Vagina (tissue), 2 donors: ENCODE measurements around the gene BDH1. TPM values are rescaled to one million over a fixed set of nuclear protein-coding genes. Genes with fewer than 3 reads are reported as not detected.

Source experiments
- DNase-seq, 2 donors: peaks; one replicate each; pipeline ENCODE4 v3.0.0-alpha.2; 2017; ENCODE audit errors: extremely low spot score in 2 of 2
- H3K27ac ChIP-seq: fragments of 200-600 bp; sonication (generic); one replicate; pipeline ENCODE4 v1.5.1; 2019
- H3K27me3 ChIP-seq: fragments of 200-600 bp; sonication (generic); one replicate; pipeline ENCODE4 v1.5.1; 2019
- H3K36me3 ChIP-seq, 2 donors: fragments of 200-600 bp; sonication (generic); one replicate each; pipeline ENCODE4 v1.5.1; 2017 to 2019
- H3K4me1 ChIP-seq: fragments of 200-600 bp; sonication (generic); one replicate; pipeline ENCODE4 v1.5.1; 2019
- H3K4me3 ChIP-seq, 2 donors: fragments of 200-600 bp; sonication (generic); 1 replicate in 1 of 2; 2 replicates in 1 of 2; pipeline ENCODE4 v1.5.1; 2016 to 2019
- H3K9me3 ChIP-seq: fragments of 200-600 bp; sonication (generic); one replicate; pipeline ENCODE4 v1.5.1; 2019
- POLR2A ChIP-seq, 2 donors: fragments of 450-650 bp; IDR thresholded peaks; one replicate each; pipeline ENCODE4 v1.6.1; 2017; ENCODE audit warnings: antibody characterized with exemption in 2 of 2, mild to moderate bottlenecking in 2 of 2, moderate library complexity in 2 of 2
- POLR2AphosphoS5 ChIP-seq, 2 donors: sonication (generic); formaldehyde crosslinking; IDR thresholded peaks; one replicate each; pipeline ENCODE4 v1.9.0; 2017; ENCODE audit warnings: antibody characterized with exemption in 2 of 2, mild to moderate bottlenecking in 2 of 2, low read depth in 1 of 2; ENCODE audit not compliant: insufficient read depth in 1 of 2
- intact Hi-C: fragments of 100-400 bp; cut with DNase I; formaldehyde crosslinking; loops from one replicate; pipeline ENCODE4 v1.15.1; 2023
- total RNA-seq: library from RNA; depleted of rRNA; stranded (reverse); fragments of >200 nt; gene quantifications from one replicate; pipeline ENCODE4 v1.2.3, GENCODE V29; 2016
- TF ChIP-seq, protein P1 (sequence below), 3 experiments: fragments of 450-650 bp in 2 of 3; fragments of 200-600 bp in 1 of 3; sonication (generic) in 1 of 3; IDR thresholded peaks; one replicate each; pipeline ENCODE4 v1.5.1; 2017 to 2019; ENCODE audit warnings: antibody characterized with exemption in 3 of 3, mild to moderate bottlenecking in 2 of 3, moderate library complexity in 2 of 3

Gene BDH1
- total RNA-seq, 1 donor from 2014 or later, result 30.2 TPM

DNA sequence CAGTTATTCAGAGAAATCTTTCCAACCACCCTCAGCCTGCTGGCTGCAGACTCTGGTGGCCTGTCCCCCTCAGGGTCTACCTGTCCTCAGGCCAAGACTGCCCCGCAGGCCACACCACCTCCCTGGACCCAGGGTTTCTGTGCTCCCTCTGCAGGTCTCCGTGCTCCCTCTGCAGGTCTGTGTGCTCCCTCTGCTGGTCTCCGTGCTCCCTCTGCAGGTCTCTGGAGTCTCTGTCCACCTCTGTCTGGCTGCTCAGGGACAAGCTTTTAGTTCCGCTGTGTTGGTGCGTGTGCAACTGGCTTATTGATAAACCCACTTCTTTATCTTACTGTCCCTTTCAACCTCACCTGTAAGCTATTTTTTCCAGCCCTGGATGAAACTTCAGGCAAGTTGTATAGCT is 30.1 kb downstream of the BDH1 start:
- Histone ChIP-seq H3K27me3 (no peaks in the 10 kb centered on the region), H3K4me1 (peaks cover 31% of the 10 kb centered on the region), H3K4me3 (no peak overlapping the region), H3K27ac (no peak overlapping the region), H3K36me3 (no peaks in the 10 kb centered on the region), H3K9me3 (no peaks in the 10 kb centered on the region)
- no peak for DNase-seq
- TF ChIP-seq, protein P1, sequence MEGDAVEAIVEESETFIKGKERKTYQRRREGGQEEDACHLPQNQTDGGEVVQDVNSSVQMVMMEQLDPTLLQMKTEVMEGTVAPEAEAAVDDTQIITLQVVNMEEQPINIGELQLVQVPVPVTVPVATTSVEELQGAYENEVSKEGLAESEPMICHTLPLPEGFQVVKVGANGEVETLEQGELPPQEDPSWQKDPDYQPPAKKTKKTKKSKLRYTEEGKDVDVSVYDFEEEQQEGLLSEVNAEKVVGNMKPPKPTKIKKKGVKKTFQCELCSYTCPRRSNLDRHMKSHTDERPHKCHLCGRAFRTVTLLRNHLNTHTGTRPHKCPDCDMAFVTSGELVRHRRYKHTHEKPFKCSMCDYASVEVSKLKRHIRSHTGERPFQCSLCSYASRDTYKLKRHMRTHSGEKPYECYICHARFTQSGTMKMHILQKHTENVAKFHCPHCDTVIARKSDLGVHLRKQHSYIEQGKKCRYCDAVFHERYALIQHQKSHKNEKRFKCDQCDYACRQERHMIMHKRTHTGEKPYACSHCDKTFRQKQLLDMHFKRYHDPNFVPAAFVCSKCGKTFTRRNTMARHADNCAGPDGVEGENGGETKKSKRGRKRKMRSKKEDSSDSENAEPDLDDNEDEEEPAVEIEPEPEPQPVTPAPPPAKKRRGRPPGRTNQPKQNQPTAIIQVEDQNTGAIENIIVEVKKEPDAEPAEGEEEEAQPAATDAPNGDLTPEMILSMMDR (IDR thresholded peaks at IDR 0.05), result no peak
- no peak for TF ChIP-seq POLR2A (IDR thresholded peaks at IDR 0.05)
- no peak for TF ChIP-seq POLR2AphosphoS5 (IDR thresholded peaks at IDR 0.05; ENCODE audit: insufficient read depth in 1 of 2, low read depth in 1 of 2)
- intact Hi-C loops, result no loop called here

DNA sequence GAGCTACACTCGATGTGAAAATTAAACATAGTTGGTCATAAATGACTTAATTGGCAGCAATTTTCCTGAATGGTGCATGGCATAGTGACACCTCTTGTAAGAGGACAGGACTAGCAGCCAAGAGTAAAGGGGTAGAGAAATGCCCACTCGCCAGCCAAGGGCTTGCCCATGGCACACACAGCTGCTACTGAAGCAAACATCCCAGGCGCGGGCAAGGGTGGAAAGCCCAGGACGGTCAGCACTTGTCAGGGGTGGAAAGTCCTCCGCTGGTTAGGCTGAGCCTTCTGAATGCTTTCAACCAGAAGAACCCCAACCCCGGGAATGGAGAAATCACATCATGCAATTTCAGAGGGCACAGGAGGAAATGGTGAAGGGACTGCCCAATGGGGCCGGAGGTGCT is 31.6 kb downstream of the BDH1 start:
- H3K27me3 ChIP-seq, result no peaks in the 10 kb centered on the region
- DNase-seq, result no peak
- TF ChIP-seq POLR2A (IDR thresholded peaks at IDR 0.05), result no peak
- TF ChIP-seq, protein P1 (IDR thresholded peaks at IDR 0.05), result no peak
- TF ChIP-seq POLR2AphosphoS5 (IDR thresholded peaks at IDR 0.05; ENCODE audit: insufficient read depth in 1 of 2, low read depth in 1 of 2), result no peak
- H3K4me3 ChIP-seq, result no peak overlapping the region
- H3K9me3 ChIP-seq, result no peaks in the 10 kb centered on the region
- H3K4me1 ChIP-seq, result peaks cover 34% of the 10 kb centered on the region
- no peaks in the 10 kb centered on the region for H3K36me3 ChIP-seq
- no peak overlapping the region for H3K27ac ChIP-seq
- intact Hi-C loops, result no loop called here

DNA sequence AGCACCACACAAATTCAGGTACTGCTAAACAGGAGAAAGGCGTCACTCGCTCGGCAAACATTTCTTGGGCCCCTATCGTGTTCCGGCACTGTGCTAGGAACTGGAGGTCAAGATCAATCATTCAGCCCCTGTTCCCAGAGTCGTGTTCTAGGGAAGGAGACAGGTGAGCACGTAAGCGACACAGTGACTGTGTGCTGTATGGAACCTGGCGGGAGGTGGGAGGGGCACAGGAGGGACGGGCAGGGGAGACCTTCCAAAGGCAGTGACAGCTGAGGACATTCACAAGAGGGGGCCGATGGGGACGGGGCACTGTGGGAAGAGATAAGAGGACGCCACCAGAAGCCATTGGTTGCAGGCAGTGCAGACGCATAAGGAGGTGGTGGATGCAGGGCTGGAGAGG is 32.2 kb downstream of the BDH1 start:
- H3K9me3 ChIP-seq, result no peaks in the 10 kb centered on the region
- H3K4me1 ChIP-seq, result peaks cover 34% of the 10 kb centered on the region
- no peaks in the 10 kb centered on the region for H3K36me3 ChIP-seq
- no peak overlapping the region for H3K4me3 ChIP-seq
- no peaks in the 10 kb centered on the region for H3K27me3 ChIP-seq
- no peak overlapping the region for H3K27ac ChIP-seq
- no peak for TF ChIP-seq POLR2A (IDR thresholded peaks at IDR 0.05)
- TF ChIP-seq, protein P1 (IDR thresholded peaks at IDR 0.05), result no peak
- no peak for TF ChIP-seq POLR2AphosphoS5 (IDR thresholded peaks at IDR 0.05; ENCODE audit: insufficient read depth in 1 of 2, low read depth in 1 of 2)
- no peak for DNase-seq
- intact Hi-C loops, result no loop called here

DNA sequence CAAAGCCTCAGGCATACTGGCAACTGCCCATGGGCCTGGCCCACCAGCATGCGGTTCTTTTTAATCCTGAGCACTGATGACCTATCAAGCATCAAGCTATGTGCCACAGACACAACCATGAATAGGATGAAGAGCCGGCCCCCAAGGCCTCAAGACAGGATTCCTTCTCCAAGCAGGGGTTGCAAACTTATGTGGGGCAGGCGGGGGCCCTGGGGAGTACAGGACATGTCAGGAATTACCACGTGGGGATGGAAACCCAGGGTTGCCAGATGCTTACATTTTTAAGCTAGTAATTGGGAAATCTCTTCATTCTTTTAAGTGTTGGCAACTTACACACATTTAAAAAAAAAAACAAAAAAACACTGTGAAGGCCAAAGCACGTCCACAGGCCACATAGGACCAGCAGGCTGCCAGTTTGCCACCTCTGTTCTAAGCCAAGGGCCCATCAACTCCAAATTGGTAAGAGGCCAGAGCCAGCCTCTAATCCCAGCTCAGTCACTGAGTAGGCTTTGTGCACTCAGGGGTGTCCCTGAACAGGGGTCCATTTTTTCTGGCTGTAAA is 32.8 kb downstream of the BDH1 start:
- no peak for DNase-seq
- H3K36me3 ChIP-seq, result no peaks in the 10 kb centered on the region
- TF ChIP-seq POLR2A (IDR thresholded peaks at IDR 0.05) (no peak), POLR2AphosphoS5 (IDR thresholded peaks at IDR 0.05; ENCODE audit: insufficient read depth in 1 of 2, low read depth in 1 of 2) (no peak)
- TF ChIP-seq, protein P1 (IDR thresholded peaks at IDR 0.05), result no peak

DNA sequence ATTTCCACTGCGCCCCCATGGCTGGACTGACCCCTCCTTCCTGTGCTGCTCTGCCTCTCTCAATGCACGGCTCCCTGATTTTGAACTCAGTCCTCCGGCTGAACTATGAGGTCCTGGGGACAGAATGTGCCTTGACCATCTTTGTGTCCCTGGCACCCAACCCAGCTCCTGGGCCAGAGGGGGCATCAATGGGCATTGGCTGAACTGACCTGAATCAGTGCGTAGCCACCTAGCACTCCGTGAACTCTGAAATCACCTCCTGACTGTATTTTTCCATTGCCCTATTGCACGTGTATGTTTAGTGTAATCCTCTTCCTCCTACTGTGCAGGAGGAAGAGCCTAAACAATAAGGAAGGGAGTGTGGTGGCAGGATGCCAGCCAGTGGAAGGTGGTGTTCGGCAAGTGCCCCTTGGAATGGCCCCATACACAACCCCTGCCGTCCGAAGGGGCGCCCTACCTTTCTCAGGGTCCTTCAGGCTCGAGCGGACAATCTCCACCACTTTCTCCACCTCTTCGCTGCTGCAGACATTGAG is 33.5 kb downstream of the BDH1 start:
- Histone ChIP-seq H3K36me3 (no peaks in the 10 kb centered on the region), H3K4me1 (peaks cover 34% of the 10 kb centered on the region), H3K27ac (no peak overlapping the region), H3K9me3 (no peaks in the 10 kb centered on the region), H3K27me3 (no peaks in the 10 kb centered on the region), H3K4me3 (no peak overlapping the region)
- intact Hi-C loops, result no loop called here
- TF ChIP-seq POLR2A (IDR thresholded peaks at IDR 0.05) (no peak), POLR2AphosphoS5 (IDR thresholded peaks at IDR 0.05; ENCODE audit: insufficient read depth in 1 of 2, low read depth in 1 of 2) (no peak)
- TF ChIP-seq, protein P1 (IDR thresholded peaks at IDR 0.05), result no peak
- DNase-seq, result no peak

More for the DNA sequence above, 32.8 kb downstream of the BDH1 start:
- Histone ChIP-seq H3K27me3 (no peaks in the 10 kb centered on the region), H3K4me3 (no peak overlapping the region), H3K27ac (no peak overlapping the region), H3K4me1 (peaks cover 34% of the 10 kb centered on the region), H3K9me3 (no peaks in the 10 kb centered on the region)
- intact Hi-C loops, result no loop called here
